ENCODE results near the gene KLRD1. TPM values are rescaled to one million over a fixed set of nuclear protein-coding genes. Genes with fewer than 3 reads are reported as not detected.

KLRD1 gene
- total and polyA plus RNA-seq, 2 experiments from 2014 or later: 0.03 to 0.27 TPM

- Mint-ChIP-seq H3K27ac (peak overlapping the region; percentile 72), H3K27me3 (ENCODE audit: insufficient read depth, low read depth, poor library complexity) (peaks cover 7% of the 10 kb centered on the region), H3K36me3 (ENCODE audit: low read depth) (peaks cover 29% of the 10 kb centered on the region; the same call in 2 of the 3 replicates), H3K9me3 (peaks cover 20% of the 10 kb centered on the region; the same call in 2 of the 3 replicates), H3K4me1 (peaks cover 29% of the 10 kb centered on the region), H3K4me3 (no peak overlapping the region)
- Histone ChIP-seq H3F3A (replicated peaks; ENCODE audit: low read depth) (no peaks in the 10 kb centered on the region), H3K79me2 (replicated peaks; ENCODE audit: insufficient read depth) (no peaks in the 10 kb centered on the region), H3K27ac (ENCODE audit: low read depth) (no peak overlapping the region), H3K4me1 (ENCODE audit: insufficient read depth) (peaks cover 31% of the 10 kb centered on the region), H3K9me2 (ENCODE audit: insufficient read depth) (no peaks in the 10 kb centered on the region), H2AFZ (peak overlapping the region; percentile 9; the same call in 1 of the 2 replicates), H3K4me2 (no peak overlapping the region), H3K36me3 (ENCODE audit: insufficient read depth) (no peaks in the 10 kb centered on the region), H3K27me3 (ENCODE audit: insufficient read depth) (no peaks in the 10 kb centered on the region), H3K4me3 (no peak overlapping the region), H4K20me1 (replicated peaks; ENCODE audit: insufficient read depth) (no peaks in the 10 kb centered on the region)
- DNase-seq (ENCODE audit: low spot score) (no peak), ATAC-seq (no peak)
- TF ChIP-seq ZNF331 (CRISPR knock-in tag; IDR thresholded peaks at IDR 0.05; ENCODE audit: low read depth) (no peak), ZNF114 (CRISPR knock-in tag; IDR thresholded peaks at IDR 0.05) (no peak), EZH2 (IDR thresholded peaks at IDR 0.05; ENCODE audit: low read depth, unreplicated experiment) (no peak), REST (IDR thresholded peaks at IDR 0.05; ENCODE audit: unreplicated experiment) (no peak), NANOG (IDR thresholded peaks at IDR 0.05; ENCODE audit: borderline replicate concordance) (no peak), CREB1 (CRISPR knock-in tag; IDR thresholded peaks at IDR 0.05; ENCODE audit: low read depth) (no peak), STAT1 (IDR thresholded peaks at IDR 0.05; ENCODE audit: unreplicated experiment) (no peak)
- TF ChIP-seq, protein P1, sequence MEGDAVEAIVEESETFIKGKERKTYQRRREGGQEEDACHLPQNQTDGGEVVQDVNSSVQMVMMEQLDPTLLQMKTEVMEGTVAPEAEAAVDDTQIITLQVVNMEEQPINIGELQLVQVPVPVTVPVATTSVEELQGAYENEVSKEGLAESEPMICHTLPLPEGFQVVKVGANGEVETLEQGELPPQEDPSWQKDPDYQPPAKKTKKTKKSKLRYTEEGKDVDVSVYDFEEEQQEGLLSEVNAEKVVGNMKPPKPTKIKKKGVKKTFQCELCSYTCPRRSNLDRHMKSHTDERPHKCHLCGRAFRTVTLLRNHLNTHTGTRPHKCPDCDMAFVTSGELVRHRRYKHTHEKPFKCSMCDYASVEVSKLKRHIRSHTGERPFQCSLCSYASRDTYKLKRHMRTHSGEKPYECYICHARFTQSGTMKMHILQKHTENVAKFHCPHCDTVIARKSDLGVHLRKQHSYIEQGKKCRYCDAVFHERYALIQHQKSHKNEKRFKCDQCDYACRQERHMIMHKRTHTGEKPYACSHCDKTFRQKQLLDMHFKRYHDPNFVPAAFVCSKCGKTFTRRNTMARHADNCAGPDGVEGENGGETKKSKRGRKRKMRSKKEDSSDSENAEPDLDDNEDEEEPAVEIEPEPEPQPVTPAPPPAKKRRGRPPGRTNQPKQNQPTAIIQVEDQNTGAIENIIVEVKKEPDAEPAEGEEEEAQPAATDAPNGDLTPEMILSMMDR (conservative IDR thresholded peaks at IDR 0.05; ENCODE audit: low read depth in 2 of 2): no peak
- TF ChIP-seq, protein P2, sequence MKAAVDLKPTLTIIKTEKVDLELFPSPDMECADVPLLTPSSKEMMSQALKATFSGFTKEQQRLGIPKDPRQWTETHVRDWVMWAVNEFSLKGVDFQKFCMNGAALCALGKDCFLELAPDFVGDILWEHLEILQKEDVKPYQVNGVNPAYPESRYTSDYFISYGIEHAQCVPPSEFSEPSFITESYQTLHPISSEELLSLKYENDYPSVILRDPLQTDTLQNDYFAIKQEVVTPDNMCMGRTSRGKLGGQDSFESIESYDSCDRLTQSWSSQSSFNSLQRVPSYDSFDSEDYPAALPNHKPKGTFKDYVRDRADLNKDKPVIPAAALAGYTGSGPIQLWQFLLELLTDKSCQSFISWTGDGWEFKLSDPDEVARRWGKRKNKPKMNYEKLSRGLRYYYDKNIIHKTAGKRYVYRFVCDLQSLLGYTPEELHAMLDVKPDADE (IDR thresholded peaks at IDR 0.05): no peak
These were observed 51.3 kb downstream of the KLRD1 start for GRCh38 chr12:10358969-10359368.

GRCh38 chr12:10361084-10361483 is 53.4 kb downstream of the KLRD1 start:
- no peaks in the 10 kb centered on the region for H3F3A ChIP-seq (replicated peaks; ENCODE audit: low read depth)
- H3K4me1 ChIP-seq (ENCODE audit: insufficient read depth): peaks cover 45% of the 10 kb centered on the region
- H3K27me3 Mint-ChIP-seq (ENCODE audit: insufficient read depth, low read depth, poor library complexity): peaks cover 7% of the 10 kb centered on the region
- H3K36me3 Mint-ChIP-seq (ENCODE audit: low read depth): peaks cover 29% of the 10 kb centered on the region; the same call in 2 of the 3 replicates
- H4K20me1 ChIP-seq (replicated peaks; ENCODE audit: insufficient read depth): no peaks in the 10 kb centered on the region
- peak; percentile 74 for DNase-seq (ENCODE audit: low spot score)
- no peaks in the 10 kb centered on the region for H3K36me3 ChIP-seq (ENCODE audit: insufficient read depth)
- peak overlapping the region; percentile 75 for H3K27ac ChIP-seq (ENCODE audit: low read depth)
- no peak overlapping the region for H3K4me2 ChIP-seq
- peak; percentile 21 for ATAC-seq
- H3K4me1 Mint-ChIP-seq: peaks cover 25% of the 10 kb centered on the region
- no peak overlapping the region for H3K4me3 ChIP-seq
- H3K27ac Mint-ChIP-seq: peak overlapping the region; percentile 49
- H3K9me3 Mint-ChIP-seq: peaks cover 20% of the 10 kb centered on the region; the same call in 2 of the 3 replicates
- H3K27me3 ChIP-seq (ENCODE audit: insufficient read depth): no peaks in the 10 kb centered on the region
- no peak overlapping the region for H2AFZ ChIP-seq
- H3K79me2 ChIP-seq (replicated peaks; ENCODE audit: insufficient read depth): no peaks in the 10 kb centered on the region
- H3K9me2 ChIP-seq (ENCODE audit: insufficient read depth): no peaks in the 10 kb centered on the region
- no peak overlapping the region; the same call in 2 of the 3 replicates for H3K4me3 Mint-ChIP-seq
- TF ChIP-seq CREB1 (CRISPR knock-in tag; IDR thresholded peaks at IDR 0.05; ENCODE audit: low read depth): peak; percentile 47; the same call in 1 of the 2 replicates
